WI38 (cell line): Measurements from ENCODE around the gene PEG3.
"Not testable (repeated sequence)": the region's sequence is repeated elsewhere in the genome, so short reads cannot be mapped to it uniquely, and the experiment has no call there.

Experiments used
- H3K4me3 ChIP-seq: 2 replicates; pipeline ENCODE4 v1.5.1; 2011; ENCODE audit warnings: low read depth, mild to moderate bottlenecking, control low read depth, low read length
- TF ChIP-seq, protein P1 (sequence below): IDR thresholded peaks from 2 replicates; pipeline ENCODE4 v1.5.1; 2012; ENCODE audit warnings: low read depth, mild to moderate bottlenecking, control low read depth, low read length

PEG3 gene

DNA sequence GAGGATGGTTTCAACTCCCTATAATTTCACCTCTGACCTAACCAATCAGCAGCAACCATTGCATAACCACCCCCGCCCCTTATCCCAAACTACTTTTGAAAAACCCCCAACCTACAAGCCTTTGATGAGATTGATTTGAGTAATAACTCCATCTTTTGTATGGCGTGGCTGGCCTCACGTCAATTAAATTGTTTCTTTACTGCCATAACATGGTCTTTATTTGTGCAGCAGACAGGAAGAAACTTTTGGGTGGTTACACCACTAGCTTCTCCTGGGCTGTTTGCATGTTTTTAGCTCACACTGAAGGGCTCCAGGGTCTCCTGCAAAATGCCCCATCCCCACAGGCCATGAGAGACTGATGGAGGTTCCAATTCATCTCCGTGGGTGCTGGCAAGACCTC is 34.0 kb upstream of the PEG3 start:
- TF ChIP-seq, protein P1, sequence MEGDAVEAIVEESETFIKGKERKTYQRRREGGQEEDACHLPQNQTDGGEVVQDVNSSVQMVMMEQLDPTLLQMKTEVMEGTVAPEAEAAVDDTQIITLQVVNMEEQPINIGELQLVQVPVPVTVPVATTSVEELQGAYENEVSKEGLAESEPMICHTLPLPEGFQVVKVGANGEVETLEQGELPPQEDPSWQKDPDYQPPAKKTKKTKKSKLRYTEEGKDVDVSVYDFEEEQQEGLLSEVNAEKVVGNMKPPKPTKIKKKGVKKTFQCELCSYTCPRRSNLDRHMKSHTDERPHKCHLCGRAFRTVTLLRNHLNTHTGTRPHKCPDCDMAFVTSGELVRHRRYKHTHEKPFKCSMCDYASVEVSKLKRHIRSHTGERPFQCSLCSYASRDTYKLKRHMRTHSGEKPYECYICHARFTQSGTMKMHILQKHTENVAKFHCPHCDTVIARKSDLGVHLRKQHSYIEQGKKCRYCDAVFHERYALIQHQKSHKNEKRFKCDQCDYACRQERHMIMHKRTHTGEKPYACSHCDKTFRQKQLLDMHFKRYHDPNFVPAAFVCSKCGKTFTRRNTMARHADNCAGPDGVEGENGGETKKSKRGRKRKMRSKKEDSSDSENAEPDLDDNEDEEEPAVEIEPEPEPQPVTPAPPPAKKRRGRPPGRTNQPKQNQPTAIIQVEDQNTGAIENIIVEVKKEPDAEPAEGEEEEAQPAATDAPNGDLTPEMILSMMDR: no peak
- H3K4me3 ChIP-seq: no peak overlapping the region

DNA sequence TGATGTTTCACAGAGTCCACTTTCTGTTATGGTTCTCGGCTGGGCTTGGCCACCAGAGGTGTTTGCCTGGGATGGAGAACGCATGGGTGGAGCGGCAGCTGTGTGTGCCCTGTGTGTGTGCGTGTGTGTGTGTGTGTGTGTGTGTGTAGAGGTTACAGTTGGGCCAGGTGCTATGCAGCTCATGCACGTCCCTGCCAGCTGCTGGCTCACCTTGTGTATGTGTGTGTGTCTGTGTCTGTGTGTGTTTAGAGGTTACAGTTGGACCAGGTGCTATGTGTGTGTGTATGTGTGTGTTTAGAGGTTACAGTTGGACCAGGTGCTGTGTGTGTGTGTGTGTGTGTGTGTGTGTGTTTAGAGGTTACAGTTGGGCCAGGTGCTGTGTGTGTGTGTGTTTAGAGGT is 33.0 kb upstream of the PEG3 start:
- H3K4me3 ChIP-seq: no peak overlapping the region
- TF ChIP-seq, protein P1: no peak

DNA sequence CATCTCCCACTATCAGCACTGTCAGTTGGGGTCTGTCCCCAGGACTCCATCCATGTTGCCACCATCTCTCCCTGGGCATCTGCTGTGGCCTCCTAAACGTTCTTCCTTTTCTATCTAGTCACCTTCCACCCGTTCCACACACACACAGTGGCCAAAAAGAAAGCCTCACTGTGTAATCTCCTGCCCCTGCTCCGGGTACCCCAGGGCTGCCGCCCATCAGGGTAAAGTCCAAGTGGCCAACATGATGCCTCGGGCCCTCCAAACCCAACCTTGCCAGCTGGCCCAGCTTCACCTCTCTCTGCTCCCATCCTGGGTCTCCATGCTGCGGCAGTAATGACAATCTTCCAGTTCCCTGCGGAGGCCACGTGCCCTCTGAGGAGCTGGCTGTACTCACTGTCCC is 29.4 kb upstream of the PEG3 start:
- TF ChIP-seq, protein P1: no peak
- H3K4me3 ChIP-seq: no peak overlapping the region

DNA sequence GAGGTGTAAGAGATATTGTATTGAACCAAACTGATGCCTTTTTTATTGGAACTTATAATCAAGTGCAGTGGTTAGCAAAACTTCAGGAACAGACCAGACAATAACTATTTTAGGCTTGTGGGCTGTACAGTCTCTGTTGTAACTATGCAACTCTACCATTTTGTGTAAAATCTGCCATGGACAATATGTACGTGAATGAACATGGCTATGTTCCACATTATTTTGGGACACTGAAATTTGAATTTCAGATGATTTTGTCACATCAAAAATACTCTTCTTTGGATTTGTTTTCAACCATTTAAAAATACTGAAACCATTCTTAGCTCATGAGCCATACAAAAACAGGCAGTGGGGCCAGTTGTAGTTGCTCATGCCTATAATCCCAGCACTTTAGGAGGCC is 27.9 kb upstream of the PEG3 start:
- TF ChIP-seq, protein P1: no peak
- no peak overlapping the region for H3K4me3 ChIP-seq

DNA sequence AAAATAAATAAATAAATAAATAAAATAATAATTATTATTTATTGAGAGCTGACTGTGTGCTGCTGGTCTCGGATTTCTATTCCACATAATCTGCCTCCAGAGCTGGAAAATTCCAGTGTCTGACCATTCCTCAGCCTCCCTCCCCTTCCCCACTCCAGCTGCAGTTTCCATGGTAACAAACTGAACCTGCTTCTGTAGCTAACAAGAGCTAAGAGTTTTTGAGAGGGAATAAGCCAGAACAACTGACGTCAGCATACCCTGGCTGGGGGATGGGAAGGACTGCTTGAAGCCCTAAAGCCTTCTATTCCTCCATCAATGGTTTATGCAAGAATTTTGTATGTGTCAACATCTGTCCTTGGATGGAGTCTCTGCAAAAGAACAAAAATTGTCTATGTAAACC is 26.0 kb upstream of the PEG3 start:
- TF ChIP-seq, protein P1: no peak
- H3K4me3 ChIP-seq: no peak overlapping the region

DNA sequence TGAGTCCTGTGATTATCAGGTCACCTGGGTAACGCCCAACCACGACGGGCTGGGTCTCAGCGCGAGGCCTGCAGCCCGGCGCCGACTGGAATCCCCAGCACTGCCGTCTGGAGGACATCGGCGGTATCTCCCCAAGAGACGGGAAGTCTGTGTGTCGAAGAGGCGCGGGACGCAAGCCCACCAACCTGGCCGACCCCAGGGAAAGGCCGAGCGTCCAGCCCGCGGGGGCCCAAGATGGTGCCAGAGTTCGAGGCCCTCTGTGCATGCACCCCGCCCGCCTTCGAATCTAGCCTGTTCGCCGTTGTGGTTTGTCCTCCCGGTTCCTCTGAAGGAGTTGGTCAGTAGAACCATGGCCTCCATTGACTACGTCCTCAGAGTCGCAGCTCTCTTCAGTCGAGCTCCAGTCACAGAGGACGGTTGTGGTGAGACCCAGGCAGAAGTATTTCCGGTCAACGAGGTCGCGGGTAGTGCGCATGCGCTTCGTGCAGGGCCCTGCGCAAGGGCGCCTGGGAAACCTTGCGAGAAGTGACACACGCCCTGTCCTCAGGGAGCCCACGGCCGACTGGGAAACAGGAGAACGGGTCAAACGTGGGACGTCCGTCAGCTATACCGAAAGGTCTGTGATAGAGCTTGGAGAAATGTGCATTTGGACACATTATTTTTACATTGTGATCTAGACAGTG is 24.1 kb upstream of the PEG3 start:
- no peak overlapping the region for H3K4me3 ChIP-seq
- TF ChIP-seq, protein P1: no peak

DNA sequence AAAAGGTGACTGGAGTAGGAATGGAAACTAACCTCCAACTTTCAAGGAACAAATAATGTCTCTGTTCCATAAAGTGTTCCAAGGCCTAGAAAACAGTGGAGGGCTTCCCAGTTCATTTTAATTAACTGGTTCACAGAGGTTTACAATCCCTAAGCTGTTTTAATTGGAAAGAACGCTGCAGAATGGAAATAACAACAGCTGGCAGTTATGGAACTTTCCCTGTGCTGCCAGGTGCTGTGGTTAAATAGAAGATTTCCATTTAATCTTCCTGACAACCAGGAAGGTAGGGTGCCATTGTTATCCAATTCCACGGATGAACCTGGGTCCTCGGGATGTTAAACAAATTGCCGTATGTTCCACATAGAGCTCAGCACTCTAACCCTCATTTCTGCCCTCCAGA is 22.2 kb upstream of the PEG3 start:
- no peak overlapping the region for H3K4me3 ChIP-seq
- TF ChIP-seq, protein P1: no peak

DNA sequence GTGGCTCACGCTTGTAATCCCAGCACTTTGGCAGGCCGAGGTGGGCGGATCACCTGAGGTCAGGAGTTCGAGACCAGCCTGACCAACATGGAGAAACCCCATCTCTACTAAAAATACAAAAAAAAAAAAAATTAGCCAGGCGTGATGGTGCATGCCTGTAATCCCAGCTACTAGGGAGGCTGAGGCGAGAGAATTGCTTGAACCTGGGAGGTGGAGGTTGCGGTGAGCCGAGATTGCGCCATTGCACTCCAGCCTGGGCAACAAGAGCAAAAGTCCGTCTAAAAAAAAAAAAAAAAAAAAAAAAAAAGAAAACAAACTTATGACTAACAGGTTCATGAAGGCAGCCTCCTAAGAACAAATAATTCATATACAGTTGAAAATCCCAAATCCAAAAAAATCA is 19.9 kb upstream of the PEG3 start:
- not testable (repeated sequence) for H3K4me3 ChIP-seq
